GM18951 (cell line): ENCODE data around the gene SF3B2.
"Not testable (repeated sequence)": the region's sequence is repeated elsewhere in the genome, so short reads cannot be mapped to it uniquely, and the experiment has no call there.

Experiments used
- POLR2A ChIP-seq: IDR thresholded peaks from 4 replicates; pipeline ENCODE4 v1.6.1; 2011; ENCODE audit warnings: mild to moderate bottlenecking; ENCODE audit not compliant: insufficient read length, insufficient read depth; ENCODE audit errors: extremely low read depth
- in situ Hi-C: fragments of 300-500 bp; cut with MboI; formaldehyde crosslinking; loops from one replicate; pipeline ENCODE4 v1.12.0; 2022; ENCODE audit warnings: low sequenced_read_pairs, mixed read lengths, inconsistent platforms; ENCODE audit not compliant: unreplicated experiment

The SF3B2 gene

DNA sequence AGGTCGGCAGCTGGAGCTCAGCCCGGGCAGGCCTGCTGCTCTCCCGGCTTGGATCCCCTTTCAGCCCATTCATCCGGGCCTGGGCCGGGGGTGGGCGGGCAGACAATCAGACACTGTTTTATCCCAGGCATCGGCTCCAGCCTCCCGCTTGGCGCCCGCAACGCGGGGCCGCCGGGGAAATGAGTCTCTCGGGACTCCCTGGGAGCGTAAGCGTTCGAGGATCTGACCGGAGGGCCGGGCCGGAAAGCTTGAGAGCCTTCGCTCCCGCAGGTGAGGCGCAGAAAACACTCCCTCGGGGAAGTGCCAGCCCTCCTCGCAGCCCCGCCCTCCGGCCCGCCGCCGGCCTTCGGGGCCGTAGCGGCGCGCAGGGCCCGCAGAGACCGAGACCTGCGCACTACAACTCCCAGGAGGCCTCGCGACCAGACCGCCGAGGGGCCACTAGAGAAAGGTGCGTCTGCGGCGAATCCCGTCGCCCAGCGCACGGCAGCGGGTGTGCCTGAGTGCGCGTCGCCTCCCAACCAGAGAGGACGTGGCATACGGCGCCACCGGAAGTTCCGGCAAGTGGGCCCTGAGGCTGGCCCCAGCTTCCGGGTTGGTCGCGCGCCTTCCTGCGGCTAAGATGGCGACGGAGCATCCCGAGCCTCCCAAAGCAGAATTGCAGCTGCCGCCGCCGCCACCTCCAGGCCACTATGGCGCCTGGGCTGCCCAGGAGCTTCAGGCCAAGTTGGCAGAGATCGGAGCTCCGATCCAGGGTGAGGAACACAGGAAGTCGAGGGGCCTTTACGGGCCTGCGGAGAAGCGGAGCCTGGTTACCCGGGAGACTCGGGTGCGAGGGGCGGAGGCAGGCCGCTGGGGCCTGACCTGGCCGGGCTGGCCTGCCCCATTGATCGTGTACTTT, at the start of gene SF3B2:
Gene SF3B2, plus strand, starts transcription at position 599 of the 898 bp plus-strand sequence. Its CDS starts 21 bp downstream, at position 620.
- in situ Hi-C loops, result no loop called here
- TF ChIP-seq POLR2A, result peak; percentile 78

DNA sequence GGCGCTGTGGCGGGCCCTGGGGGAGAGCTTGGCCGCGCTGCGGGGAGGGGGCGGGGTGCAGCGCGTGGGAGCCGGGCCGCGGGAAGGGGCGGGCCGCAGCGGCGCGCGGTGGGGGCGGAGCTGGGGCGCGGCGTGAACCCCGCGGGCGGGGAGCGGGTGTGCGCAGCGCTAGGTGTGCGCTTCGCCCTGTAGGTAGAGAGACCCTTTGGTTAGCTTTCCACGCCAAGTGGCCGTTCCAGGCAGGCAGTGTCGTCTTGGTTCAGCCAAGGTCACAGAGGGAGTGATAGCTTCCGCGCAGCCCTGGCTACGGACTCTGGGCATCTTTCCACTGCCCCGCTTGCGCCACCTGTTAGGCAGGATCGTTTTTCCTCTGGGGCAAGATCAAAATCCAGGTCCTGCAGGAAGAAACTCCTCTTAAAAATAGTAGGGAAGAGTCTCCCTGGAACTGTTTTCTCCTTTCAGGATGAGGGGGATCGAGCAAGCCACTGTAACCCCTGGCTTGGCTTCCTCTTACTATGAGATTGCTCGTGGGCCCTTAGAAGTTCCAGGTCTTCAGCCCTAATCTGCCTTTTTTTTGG, 49.4 kb upstream of the SF3B2 start:
- in situ Hi-C loops, result no loop called here
- TF ChIP-seq POLR2A, result peak; percentile 44

- no peak for TF ChIP-seq POLR2A
- in situ Hi-C loops, result no loop called here
Measured at GRCh38 chr11:66003291-66003690, 48.9 kb upstream of the SF3B2 start.

- in situ Hi-C loops, result no loop called here
- no peak for TF ChIP-seq POLR2A
Measured at GRCh38 chr11:66004186-66004585, 48.0 kb upstream of the SF3B2 start.

- TF ChIP-seq POLR2A, result no peak
- in situ Hi-C loops, result no loop called here
Measured at GRCh38 chr11:66006134-66006890, 45.9 kb upstream of the SF3B2 start.

- in situ Hi-C loops, result no loop called here
- no peak for TF ChIP-seq POLR2A
Measured at GRCh38 chr11:66006891-66007176, 45.3 kb upstream of the SF3B2 start.

GRCh38 chr11:66007201-66007634, 44.9 kb upstream of the SF3B2 start:
- in situ Hi-C loops, result no loop called here
- no peak for TF ChIP-seq POLR2A

- TF ChIP-seq POLR2A, result no peak
- in situ Hi-C loops, result no loop called here
Measured at GRCh38 chr11:66008095-66008467, 44.1 kb upstream of the SF3B2 start.

GRCh38 chr11:66008468-66009101, 43.6 kb upstream of the SF3B2 start:
- no peak for TF ChIP-seq POLR2A
- in situ Hi-C loops, result no loop called here

- in situ Hi-C loops, result not testable (repeated sequence)
Measured at GRCh38 chr11:66010036-66010435, 42.1 kb upstream of the SF3B2 start.

DNA sequence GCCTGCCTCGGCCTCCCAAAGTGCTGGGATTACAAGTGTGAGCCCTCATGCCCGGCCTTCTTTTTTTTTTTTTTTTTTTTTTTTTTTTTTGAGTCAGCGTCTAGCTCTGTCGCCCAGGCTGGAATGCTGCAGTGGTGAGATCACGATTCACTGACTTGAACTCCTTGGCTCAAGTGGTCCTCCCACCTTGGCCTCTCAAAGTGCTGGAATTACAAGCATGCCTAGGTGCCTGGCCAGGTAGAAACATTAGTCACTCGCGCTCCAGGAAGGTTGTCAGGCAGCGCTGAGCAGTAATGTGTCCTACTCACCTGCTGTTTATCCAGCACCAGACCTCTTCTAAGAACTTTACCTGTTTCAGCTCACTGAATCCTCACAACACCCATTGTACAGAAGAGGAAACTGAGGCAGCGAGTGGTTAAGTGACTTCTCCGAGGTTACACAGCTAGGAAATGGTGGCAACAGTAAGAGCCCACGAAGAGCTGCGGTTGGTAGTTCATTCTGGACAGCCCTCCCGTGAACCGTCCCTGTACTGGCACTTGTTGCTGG, 40.9 kb upstream of the SF3B2 start:
- TF ChIP-seq POLR2A, result no peak
- in situ Hi-C loops, result no loop called here

DNA sequence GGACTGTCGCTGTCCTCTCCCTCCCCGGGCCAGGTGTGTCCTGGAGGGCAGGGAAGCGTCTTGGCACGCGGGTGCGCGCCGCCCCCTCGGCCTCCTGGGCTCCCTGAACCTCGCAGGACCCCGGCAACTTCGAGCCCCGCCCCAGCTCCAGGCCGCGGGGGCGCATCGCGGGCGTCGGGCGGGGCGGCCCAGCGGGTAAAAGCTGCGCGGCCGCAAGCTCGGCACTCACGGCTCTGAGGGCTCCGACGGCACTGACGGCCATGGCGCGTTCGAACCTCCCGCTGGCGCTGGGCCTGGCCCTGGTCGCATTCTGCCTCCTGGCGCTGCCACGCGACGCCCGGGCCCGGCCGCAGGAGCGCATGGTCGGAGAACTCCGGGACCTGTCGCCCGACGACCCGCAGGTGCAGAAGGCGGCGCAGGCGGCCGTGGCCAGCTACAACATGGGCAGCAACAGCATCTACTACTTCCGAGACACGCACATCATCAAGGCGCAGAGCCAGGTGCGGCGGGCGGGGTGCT, 40.3 kb upstream of the SF3B2 start, which contains the start of gene CST6:
Gene CST6, plus strand, starts transcription at position 224 of the 519 bp plus-strand sequence. Its CDS starts 37 bp downstream, at position 261.
- in situ Hi-C loops, result no loop called here
- no peak for TF ChIP-seq POLR2A

GRCh38 chr11:66012371-66012945, 39.7 kb upstream of the SF3B2 start:
- in situ Hi-C loops, result no loop called here
- TF ChIP-seq POLR2A, result no peak
